HG03097 (cell line): ENCODE data around the gene MACROD2.
"Not testable (repeated sequence)": the region's sequence is repeated elsewhere in the genome, so short reads cannot be mapped to it uniquely, and the experiment has no call there.

Experiments
- ATAC-seq: cut with Tn5 transposase; IDR thresholded peaks from one replicate; pipeline ENCODE4 v1.9.1; 2021; ENCODE audit not compliant: unreplicated experiment, low FRiP score

The MACROD2 gene

GRCh38 chr20:14996883-14997672 is 1001.8 kb downstream of the MACROD2 start:
- ATAC-seq = no peak

- no peak for ATAC-seq
Observed at GRCh38 chr20:14997791-14998190, 1002.5 kb downstream of the MACROD2 start.

- no peak for ATAC-seq
Observed at GRCh38 chr20:15005300-15005986, 1010.1 kb downstream of the MACROD2 start.

GRCh38 chr20:15011631-15012030 is 1016.3 kb downstream of the MACROD2 start:
- ATAC-seq = no peak

GRCh38 chr20:15012566-15012965 is 1017.2 kb downstream of the MACROD2 start:
- no peak for ATAC-seq

- not testable (repeated sequence) for ATAC-seq
Observed at GRCh38 chr20:15016875-15017274, 1021.6 kb downstream of the MACROD2 start.

GRCh38 chr20:15018966-15019365 is 1023.6 kb downstream of the MACROD2 start:
- ATAC-seq = no peak

GRCh38 chr20:15020845-15021244 is 1025.5 kb downstream of the MACROD2 start:
- ATAC-seq = no peak

- no peak for ATAC-seq
Observed at GRCh38 chr20:15022921-15023320, 1027.6 kb downstream of the MACROD2 start.

GRCh38 chr20:15026759-15027158 is 1031.4 kb downstream of the MACROD2 start:
- ATAC-seq = no peak

GRCh38 chr20:15030826-15031225 is 1035.5 kb downstream of the MACROD2 start:
- no peak for ATAC-seq

- ATAC-seq = no peak
Observed at GRCh38 chr20:15031546-15032351, 1036.4 kb downstream of the MACROD2 start.

- ATAC-seq = no peak
Observed at GRCh38 chr20:15032352-15032622, 1037.0 kb downstream of the MACROD2 start.

GRCh38 chr20:15033269-15033668 is 1038.0 kb downstream of the MACROD2 start:
- ATAC-seq = no peak

- ATAC-seq = no peak
Observed at GRCh38 chr20:15033891-15034290, 1038.6 kb downstream of the MACROD2 start.

GRCh38 chr20:15036948-15037347 is 1041.6 kb downstream of the MACROD2 start:
- ATAC-seq = no peak

GRCh38 chr20:15039088-15039752 is 1043.9 kb downstream of the MACROD2 start:
- no peak for ATAC-seq

- no peak for ATAC-seq
Observed at GRCh38 chr20:15042723-15043122, 1047.4 kb downstream of the MACROD2 start.

GRCh38 chr20:15045246-15045645 is 1049.9 kb downstream of the MACROD2 start:
- no peak for ATAC-seq

- ATAC-seq = no peak
Observed at GRCh38 chr20:15047042-15047441, 1051.7 kb downstream of the MACROD2 start.

GRCh38 chr20:15047601-15048000 is 1052.3 kb downstream of the MACROD2 start:
- no peak for ATAC-seq
